IMR-90 (cell line): ENCODE data around the gene ETF1. TPM values are rescaled to one million over a fixed set of nuclear protein-coding genes. Genes with fewer than 3 reads are reported as not detected.

Experiments
- ATAC-seq: fragments of 200-7000 bp; cut with Tn5 transposase; 2 replicates; pipeline ENCODE4 v1.9.1; 2020; ENCODE audit warnings: low read depth, mild to moderate bottlenecking, moderate library complexity
- BruUV-seq: library from RNA; stranded (reverse); fragments of 400-500 nt; replicated peaks from 2 replicates; lab custom pipeline; 2021; lab: Mats Ljungman, UMichigan
- CTCF ChIA-PET: fragments of 300-600 bp; formaldehyde crosslinking; extraction: SDS; loops from one replicate; lab custom pipeline; 2021; ENCODE audit warnings: antibody characterized with exemption; lab: Yijun Ruan, JAX
- POLR2A ChIA-PET: fragments of 300-600 bp; sonication (Branson Sonifier 250); formaldehyde crosslinking; loops from one replicate; lab custom pipeline; 2022; ENCODE audit warnings: antibody characterized with exemption; ENCODE audit not compliant: unreplicated experiment; lab: Charles Lee
- DNase-seq: peaks from one replicate; pipeline ENCODE4 v3.0.0; 2013
- H2AFZ ChIP-seq: replicated peaks from 2 replicates; pipeline ENCODE3; 2013; ENCODE audit warnings: low read length, mild to moderate bottlenecking; ENCODE audit not compliant: poor library complexity
- H2AK5ac ChIP-seq: 2 replicates; pipeline ENCODE4 v1.6.1; 2013; ENCODE audit warnings: low read depth, low read length, inconsistent platforms
- H2AK9ac ChIP-seq: replicated peaks from 2 replicates; pipeline ENCODE3; 2013; ENCODE audit warnings: mild to moderate bottlenecking, low read depth, low read length, moderate library complexity; ENCODE audit not compliant: poor library complexity
- H2BK120ac ChIP-seq: 2 replicates; pipeline ENCODE4 v1.6.1; 2013; ENCODE audit warnings: low read depth, low read length, inconsistent platforms
- H2BK15ac ChIP-seq: 3 replicates; pipeline ENCODE4 v1.6.1; 2013; ENCODE audit warnings: low read depth, low read length, inconsistent platforms
- H2BK20ac ChIP-seq: 2 replicates; pipeline ENCODE4 v1.6.1; 2013; ENCODE audit warnings: low read depth, mild to moderate bottlenecking, inconsistent platforms, low read length, moderate library complexity
- H2BK5ac ChIP-seq: 2 replicates; pipeline ENCODE4 v1.6.1; 2013; ENCODE audit warnings: mild to moderate bottlenecking, low read depth, low read length, inconsistent platforms; ENCODE audit not compliant: poor library complexity, severe bottlenecking
- H3K14ac ChIP-seq: replicated peaks from 2 replicates; pipeline ENCODE4 v1.6.1; 2013; ENCODE audit warnings: low read depth, low read length, inconsistent platforms
- H3K18ac ChIP-seq: 2 replicates; pipeline ENCODE4 v1.6.1; 2013; ENCODE audit warnings: low read depth, low read length, control low read depth
- H3K23ac ChIP-seq: 2 replicates; pipeline ENCODE4 v1.6.1; 2013; ENCODE audit warnings: low read depth, low read length, inconsistent platforms
- H3K27ac ChIP-seq: 2 replicates; pipeline ENCODE4 v1.5.1; 2013; ENCODE audit warnings: mild to moderate bottlenecking, control low read depth, low read length; ENCODE audit not compliant: insufficient read depth
- H3K27me3 ChIP-seq: 2 replicates; pipeline ENCODE4 v1.6.1; 2013; ENCODE audit warnings: low read length; ENCODE audit not compliant: control insufficient read depth, insufficient read depth
- H3K36me3 ChIP-seq: 2 replicates; pipeline ENCODE4 v1.6.1; 2013; ENCODE audit warnings: low read length, mixed read lengths; ENCODE audit not compliant: control insufficient read depth, insufficient read depth
- H3K4ac ChIP-seq: 2 replicates; pipeline ENCODE4 v1.6.1; 2013; ENCODE audit warnings: low read depth, low read length, inconsistent platforms
- H3K4me1 ChIP-seq: 2 replicates; pipeline ENCODE4 v1.6.1; 2013; ENCODE audit warnings: low read length, mixed read lengths; ENCODE audit not compliant: control insufficient read depth, insufficient read depth
- H3K4me2 ChIP-seq: 2 replicates; pipeline ENCODE4 v1.6.1; 2013; ENCODE audit warnings: low read depth, mild to moderate bottlenecking, control low read depth, low read length, moderate library complexity
- H3K4me3 ChIP-seq: 2 replicates; pipeline ENCODE4 v1.5.1; 2013; ENCODE audit warnings: low read depth, mild to moderate bottlenecking, control low read depth, low read length, moderate library complexity; ENCODE audit not compliant: insufficient read depth
- H3K56ac ChIP-seq: 2 replicates; pipeline ENCODE4 v1.6.1; 2013; ENCODE audit warnings: low read length, inconsistent platforms; ENCODE audit not compliant: insufficient read depth; ENCODE audit errors: extremely low read depth
- H3K79me1 ChIP-seq, 2 experiments: 2 replicates each; pipeline ENCODE4 v1.6.1; 2013; ENCODE audit warnings: low read length in 2 of 2, inconsistent platforms in 1 of 2, low read depth in 1 of 2
- H3K9ac ChIP-seq: 2 replicates; pipeline ENCODE4 v1.6.1; 2013; ENCODE audit warnings: low read depth, low read length, control low read depth
- H3K9me1 ChIP-seq: 2 replicates; pipeline ENCODE4 v1.6.1; 2013; ENCODE audit warnings: low read length, inconsistent platforms; ENCODE audit not compliant: insufficient read depth
- H3K9me3 ChIP-seq: 2 replicates; pipeline ENCODE4 v1.6.1; 2013; ENCODE audit warnings: low read length; ENCODE audit not compliant: control insufficient read depth, insufficient read depth
- H4K20me1 ChIP-seq: 2 replicates; pipeline ENCODE4 v1.6.1; 2013; ENCODE audit warnings: low read length, inconsistent platforms; ENCODE audit not compliant: insufficient read depth
- H4K5ac ChIP-seq: 2 replicates; pipeline ENCODE4 v1.6.1; 2013; ENCODE audit warnings: mild to moderate bottlenecking, low read depth, low read length, control low read depth
- H4K8ac ChIP-seq, 2 experiments: 2 replicates each; pipeline ENCODE4 v1.6.1; 2013; ENCODE audit warnings: low read depth in 2 of 2, low read length in 2 of 2, control low read depth in 1 of 2, inconsistent platforms in 1 of 2
- H4K91ac ChIP-seq: 2 replicates; pipeline ENCODE4 v1.6.1; 2013; ENCODE audit warnings: low read depth, low read length, inconsistent platforms; ENCODE audit not compliant: insufficient read depth
- BHLHE40 ChIP-seq: fragments of 150-350 bp; IDR thresholded peaks from 2 replicates; pipeline ENCODE4 v1.6.1; 2016; ENCODE audit warnings: mild to moderate bottlenecking, low read depth, low read length
- CHD1 ChIP-seq: IDR thresholded peaks from 2 replicates; pipeline ENCODE4 v1.6.1; 2012; ENCODE audit warnings: low read depth, low read length, improper control_type of control experiment
- ELK1 ChIP-seq: fragments of 150-350 bp; IDR thresholded peaks from 2 replicates; pipeline ENCODE4 v1.6.1; 2016; ENCODE audit warnings: low read depth, mild to moderate bottlenecking, low read length, moderate library complexity, borderline replicate concordance
- MAFK ChIP-seq: IDR thresholded peaks from 2 replicates; pipeline ENCODE4 v1.6.1; 2012; ENCODE audit warnings: low read depth, low read length, improper control_type of control experiment
- NFE2L2 ChIP-seq: fragments of 150-350 bp; IDR thresholded peaks from 2 replicates; pipeline ENCODE4 v1.6.1; 2016; ENCODE audit warnings: low read depth, mild to moderate bottlenecking, low read length
- RFX5 ChIP-seq: IDR thresholded peaks from 2 replicates; pipeline ENCODE4 v1.8.0; 2012; ENCODE audit warnings: low read depth, mild to moderate bottlenecking, low read length, moderate library complexity
- USF2 ChIP-seq: fragments of 150-350 bp; IDR thresholded peaks from 2 replicates; pipeline ENCODE4 v1.6.1; 2017; ENCODE audit warnings: mild to moderate bottlenecking, antibody characterized with exemption, low read length, low read depth
- WGBS, 2 experiments: methylation state at CpG; one replicate each; pipeline versions ENCODE4 v1.1.5 to v1.1.7; 2013; ENCODE audit warnings: missing lambda C conversion rate in 2 of 2; ENCODE audit not compliant: insufficient read length in 1 of 2; ENCODE audit errors: extremely low coverage in 2 of 2; 5-methylcytosine and 5-hydroxymethylcytosine counted together
- dilution Hi-C: fragments of 300-500 bp; cut with HindIII; formaldehyde crosslinking; loops from one replicate; pipeline ENCODE4 v1.14.3; 2018; ENCODE audit warnings: low sequenced_read_pairs; ENCODE audit not compliant: unreplicated experiment
- in situ Hi-C: fragments of 300-500 bp; cut with MboI; formaldehyde crosslinking; loops from 3 replicates; pipeline ENCODE4 v1.14.3; 2019; ENCODE audit warnings: low sequenced_read_pairs, inconsistent platforms, mixed read lengths
- intact Hi-C: fragments of 100-400 bp; cut with micrococcal nuclease; formaldehyde crosslinking; loops from 2 replicates; pipeline ENCODE4 v1.10.0; 2022
- polyA plus RNA-seq, 3 experiments: library from polyadenylated mRNA; depleted of rRNA; stranded (reverse); fragments of >200 nt; gene quantifications; 2 replicates each; pipeline ENCODE4 v1.2.3, GENCODE V29; 2012; ENCODE audit warnings: low replicate concordance in 1 of 3
- total RNA-seq: library from RNA; depleted of rRNA; stranded (reverse); fragments of >200 nt; gene quantifications from 2 replicates; pipeline ENCODE4 v1.2.3, GENCODE V29; 2012

Gene ETF1
- total and polyA plus RNA-seq, 2 of the 4 experiments (the other 2 are of a cell fraction) = 53.2 to 126 TPM

- Histone ChIP-seq H2AK5ac (no peak overlapping the region), H3K79me1 (peaks cover 9 to 35% of the 10 kb centered on the region in 2 experiments), H2BK15ac (no peak overlapping the region), H3K27ac (no peak overlapping the region), H4K91ac (no peak overlapping the region), H3K4me1 (peaks cover 10% of the 10 kb centered on the region; the same call in 1 of the 2 replicates), H3K14ac (no peak overlapping the region), H3K27me3 (no peaks in the 10 kb centered on the region), H2BK120ac (no peak overlapping the region), H3K9me1 (peaks cover 20% of the 10 kb centered on the region), H4K8ac (no peak overlapping the region), H3K9ac (no peak overlapping the region), H2AK9ac (peak overlapping the region; percentile 45), H2BK20ac (no peak overlapping the region), H2AFZ (peak overlapping the region; percentile 33), H3K9me3 (no peaks in the 10 kb centered on the region), H3K4ac (no peak overlapping the region), H4K20me1 (peaks cover 56% of the 10 kb centered on the region), H3K23ac (no peak overlapping the region), H3K36me3 (peaks cover 18% of the 10 kb centered on the region), H3K4me3 (no peak overlapping the region), H3K18ac (no peak overlapping the region), H3K4me2 (no peak overlapping the region), H2BK5ac (no peak overlapping the region), H4K5ac (no peak overlapping the region), H3K56ac (no peak overlapping the region)
- ATAC-seq (peak; percentile 25), DNase-seq (peak; percentile 91)
- WGBS, 2 experiments = 89% methylated on average over 1 of the region's 8 CpGs; no CpG with 5 or more reads in 1 of the 2 experiments
- in situ Hi-C loops (no loop called here), dilution Hi-C loops (no loop called here), intact Hi-C loops (no loop called here)
- TF ChIP-seq BHLHE40 = peak; percentile 90
- peak; percentile 0; the same call in 1 of the 2 replicates for TF ChIP-seq NFE2L2
- TF ChIP-seq RFX5 = no peak
- TF ChIP-seq USF2 = peak; percentile 82
- TF ChIP-seq CHD1 = no peak
- no peak for TF ChIP-seq MAFK
- TF ChIP-seq ELK1 = 0 out of 2 replicates have a peak, but pooled peaks have one; percentile 29
- POLR2A ChIA-PET = interaction anchor here (0.6 kb wide), 1 partner anchor 105 kb away, joined by 3 read pairs; no protein-coding TSS in a partner anchor
- CTCF ChIA-PET = no interaction called here
- no TSS peak for BruUV-seq
Measured at GRCh38 chr5:138469540-138470321, 73.3 kb downstream of the ETF1 start.
